GM12891 (cell line): ENCODE data around the gene ZBTB26.

Experiments used
- POLR2A ChIP-seq: IDR thresholded peaks from 2 replicates; pipeline ENCODE4 v1.6.1; 2011; ENCODE audit warnings: low read depth, low read length, control low read depth
- SPI1 ChIP-seq: IDR thresholded peaks from 2 replicates; pipeline ENCODE4 v1.6.1; 2011; ENCODE audit warnings: low read depth, low read length, control low read depth
- TAF1 ChIP-seq: IDR thresholded peaks from 2 replicates; pipeline ENCODE4 v1.6.1; 2011; ENCODE audit warnings: low read depth, low read length, control low read depth

GRCh38 chr9:122940749-122941581 lies 9.7 kb upstream of the ZBTB26 start, which contains the start of gene RABGAP1:
- no peak for TF ChIP-seq SPI1
- peak; percentile 49; the same call in 1 of the 2 replicates for TF ChIP-seq TAF1
- peak; percentile 77 for TF ChIP-seq POLR2A
